ENCODE measurements around the gene IARS2.
"Not testable (repeated sequence)": the region's sequence is repeated elsewhere in the genome, so short reads cannot be mapped to it uniquely, and the experiment has no call there.

Gene IARS2

DNA sequence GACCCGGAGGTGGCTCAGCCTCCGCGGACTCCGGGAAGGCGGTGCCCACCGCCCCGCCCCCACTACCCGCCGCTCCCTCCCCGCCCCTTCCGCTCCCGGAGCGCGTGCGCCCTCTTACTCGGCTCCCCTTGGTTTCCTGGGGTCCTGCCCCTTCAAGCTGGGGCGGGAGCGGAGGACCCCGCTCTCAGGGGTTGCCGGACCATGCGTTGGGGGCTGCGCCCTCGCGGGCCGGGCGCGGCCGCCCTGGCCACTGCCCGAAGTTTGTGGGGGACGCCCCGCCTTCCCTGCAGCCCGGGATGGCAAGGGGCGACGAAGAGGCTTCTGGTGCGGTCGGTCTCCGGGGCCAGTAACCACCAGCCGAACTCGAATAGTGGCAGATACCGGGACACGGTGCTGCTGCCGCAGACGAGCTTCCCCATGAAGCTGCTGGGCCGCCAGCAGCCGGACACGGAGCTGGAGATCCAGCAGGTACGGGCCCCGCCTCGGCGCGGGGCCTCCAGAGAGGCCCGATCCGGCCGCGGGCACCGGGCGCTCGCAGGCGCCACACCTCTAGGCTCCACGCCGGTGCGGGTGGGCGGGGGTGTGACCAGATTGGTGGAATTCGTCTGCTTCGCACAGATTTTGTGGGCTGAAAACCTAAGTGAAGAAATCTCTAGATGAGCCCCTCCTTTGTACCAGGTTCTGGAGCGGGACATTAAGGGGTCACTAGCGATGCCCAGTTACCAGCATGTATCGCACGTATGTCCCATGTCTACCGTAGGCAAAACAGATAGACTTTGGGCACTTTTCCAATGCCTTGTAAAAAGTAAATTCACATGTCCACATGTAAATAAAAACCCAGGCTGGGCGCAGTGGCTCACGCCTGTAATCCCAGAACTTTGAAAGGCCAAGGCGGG is at the start of gene IARS2:
Gene IARS2 (plus strand): TSS at position 117 of the 896 bp plus-strand sequence. CDS start 85 bp downstream, at position 202.
- DNase-seq: peak; percentile 20 to 82

DNA sequence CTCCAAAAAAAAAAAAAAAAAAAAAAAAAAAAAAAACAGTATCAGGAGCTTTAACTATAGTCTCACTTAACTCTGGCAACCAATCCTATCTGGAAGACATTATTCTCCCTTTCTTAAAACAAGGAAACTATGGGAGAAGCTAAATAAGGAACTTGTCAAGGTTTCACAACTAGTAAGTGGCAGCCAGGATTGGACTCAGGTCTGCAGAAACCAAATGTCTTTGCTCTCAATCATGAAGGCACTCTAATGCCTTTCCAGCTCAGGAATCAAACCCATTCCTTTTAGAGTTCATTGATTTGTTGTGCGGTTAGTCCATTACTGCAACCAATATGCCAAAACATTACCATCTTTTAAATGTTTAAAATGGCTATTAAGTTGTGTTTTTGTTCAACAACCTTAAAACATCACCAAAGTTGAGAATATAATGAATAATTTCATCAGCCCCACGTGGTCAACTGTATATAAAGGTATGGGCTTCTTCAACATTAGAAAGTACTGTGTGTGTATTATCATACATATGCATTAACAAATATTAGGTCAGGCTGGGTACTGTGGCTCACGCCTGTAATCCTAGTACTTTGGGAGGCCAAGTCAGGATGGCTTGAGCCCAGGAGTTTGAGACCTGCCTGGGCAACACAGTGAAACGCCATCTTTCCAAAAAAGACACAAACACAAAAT is 49.1 kb upstream of the IARS2 start:
- no peak for DNase-seq

GRCh38 chr1:220045356-220046051 is 48.4 kb upstream of the IARS2 start:
- DNase-seq: no peak

DNA sequence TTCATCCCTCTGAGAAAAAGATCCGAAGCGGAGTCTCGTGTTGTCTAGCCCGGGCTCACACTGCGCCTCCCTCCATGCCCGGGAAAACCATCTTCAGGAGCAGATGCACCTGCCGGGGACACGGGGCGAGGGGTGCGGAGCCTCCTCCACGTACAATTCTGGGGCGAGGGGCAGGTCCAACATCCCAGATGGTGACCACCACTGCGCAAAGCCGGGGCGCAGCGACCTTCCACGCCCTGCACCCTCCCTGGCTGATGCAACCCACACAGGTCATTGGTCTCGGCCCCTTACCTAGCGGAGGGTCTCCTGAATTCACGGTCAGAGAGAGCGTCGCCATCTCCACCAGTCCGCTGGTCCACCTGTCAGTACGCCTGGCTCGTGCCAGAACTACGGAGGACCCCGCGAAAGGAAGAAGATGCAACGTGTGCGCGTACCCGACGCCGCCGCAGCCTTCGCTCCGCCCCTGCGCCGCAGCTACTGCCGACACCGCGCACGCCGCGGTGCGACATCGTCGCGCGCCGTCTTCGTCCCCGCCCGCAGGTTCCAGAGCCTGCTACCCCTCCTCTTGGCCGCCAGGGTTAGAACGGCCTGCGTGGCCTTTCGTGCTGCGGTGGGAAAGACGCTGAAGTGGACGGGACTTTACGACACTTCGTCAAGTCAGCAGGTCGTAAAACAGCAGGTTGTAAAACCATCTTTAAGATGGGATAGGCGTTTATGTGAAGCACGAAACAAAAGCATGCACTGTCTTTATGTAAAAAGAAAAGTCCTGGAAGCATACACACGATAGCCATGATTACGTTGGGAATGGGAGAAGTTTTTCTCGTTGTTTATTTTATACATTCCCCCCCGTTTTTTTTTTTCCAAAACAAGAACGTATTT is 47.6 kb upstream of the IARS2 start, which contains the start of gene EPRS1:
Gene EPRS1 (minus strand): TSS at position 454 of the 879 bp plus-strand sequence. CDS start 117 bp downstream, at position 337.
- peak; percentile 87 to 95 for DNase-seq

- no peak for DNase-seq
These were observed 37.6 kb upstream of the IARS2 start for GRCh38 chr1:220056374-220056773.

- no peak for DNase-seq
These were observed 33.1 kb upstream of the IARS2 start for GRCh38 chr1:220060876-220061275.

DNA sequence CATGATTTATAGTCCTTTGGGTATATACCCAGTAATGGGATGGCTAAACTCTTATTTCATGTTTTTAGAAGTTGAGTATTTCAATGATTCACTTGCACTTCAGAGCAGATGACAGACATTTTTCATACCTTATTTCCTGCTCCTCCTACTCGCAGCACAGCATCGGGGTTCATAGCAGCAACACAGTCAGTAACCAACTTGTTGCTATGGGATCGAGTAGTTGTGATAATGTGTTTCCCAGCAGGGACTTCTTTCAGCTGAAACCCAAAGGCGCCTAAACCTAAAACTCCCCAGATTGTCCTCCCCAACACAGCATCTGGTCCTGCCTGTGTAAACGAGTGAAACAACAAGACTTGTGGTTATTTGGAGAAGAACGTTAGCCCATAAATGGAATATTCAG is 31.3 kb upstream of the IARS2 start:
- DNase-seq: no peak

DNA sequence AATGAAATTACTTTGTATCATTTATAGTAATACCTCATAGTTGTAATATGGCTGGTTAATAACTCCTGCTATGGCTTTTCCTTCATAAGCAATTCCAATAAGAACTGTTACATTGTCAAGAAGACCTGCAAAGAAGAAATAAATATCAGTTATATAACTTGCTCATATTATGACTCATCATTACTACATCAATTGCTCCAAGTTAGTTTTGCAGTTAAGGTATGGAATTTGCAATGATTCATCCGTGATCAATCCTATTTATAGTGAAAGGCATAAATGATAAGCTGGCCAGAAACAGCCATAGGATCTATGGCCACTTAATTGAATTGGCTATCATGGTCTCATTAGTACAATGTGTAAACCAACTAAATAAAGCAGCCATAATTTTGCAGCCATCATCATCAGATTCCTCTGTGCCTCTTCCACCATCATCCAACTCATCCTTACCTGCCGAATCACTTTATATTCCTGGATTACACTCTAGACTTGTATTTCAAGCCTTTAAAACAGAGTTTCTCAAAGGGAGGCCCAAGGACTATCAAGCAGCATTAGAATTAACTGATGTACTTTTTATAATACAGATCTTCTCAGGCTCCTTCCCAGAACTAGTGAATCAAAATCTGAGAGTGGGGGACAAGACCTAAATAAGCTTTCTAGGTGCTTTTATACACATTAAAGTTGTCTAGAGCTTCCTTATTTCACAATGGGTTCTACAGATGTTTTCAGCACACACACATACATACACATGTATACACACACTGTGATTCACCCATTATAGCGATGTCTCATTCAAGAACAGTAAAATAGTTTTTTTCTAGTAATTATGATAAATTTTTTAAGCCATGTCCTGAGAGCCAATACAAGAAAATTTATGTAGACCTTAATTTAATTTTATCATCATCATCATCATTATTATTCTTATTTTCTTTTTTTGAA is 26.4 kb upstream of the IARS2 start:
- DNase-seq: no peak

GRCh38 chr1:220076861-220077762 is 16.8 kb upstream of the IARS2 start:
- DNase-seq: no peak

GRCh38 chr1:220077887-220078286 is 16.0 kb upstream of the IARS2 start:
- DNase-seq: no peak

DNA sequence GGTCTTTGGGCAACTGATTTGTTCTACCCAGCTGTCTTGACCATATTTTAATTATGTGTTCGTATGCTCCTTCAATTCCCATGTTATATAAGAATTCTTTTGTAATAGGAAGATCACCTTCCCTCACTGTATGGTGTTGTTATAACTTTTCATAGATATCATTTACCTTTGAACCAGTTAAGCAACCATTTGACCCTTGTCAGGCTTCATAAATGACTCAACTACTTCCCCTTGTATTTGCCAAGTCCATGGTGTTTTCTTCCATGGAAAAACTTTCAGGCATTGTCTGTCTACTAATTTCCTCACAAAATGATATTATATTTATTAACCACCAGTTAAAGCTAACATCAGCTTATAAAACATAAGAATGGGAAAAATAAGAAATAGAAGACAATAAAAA is 9.5 kb upstream of the IARS2 start:
- no peak for DNase-seq

DNA sequence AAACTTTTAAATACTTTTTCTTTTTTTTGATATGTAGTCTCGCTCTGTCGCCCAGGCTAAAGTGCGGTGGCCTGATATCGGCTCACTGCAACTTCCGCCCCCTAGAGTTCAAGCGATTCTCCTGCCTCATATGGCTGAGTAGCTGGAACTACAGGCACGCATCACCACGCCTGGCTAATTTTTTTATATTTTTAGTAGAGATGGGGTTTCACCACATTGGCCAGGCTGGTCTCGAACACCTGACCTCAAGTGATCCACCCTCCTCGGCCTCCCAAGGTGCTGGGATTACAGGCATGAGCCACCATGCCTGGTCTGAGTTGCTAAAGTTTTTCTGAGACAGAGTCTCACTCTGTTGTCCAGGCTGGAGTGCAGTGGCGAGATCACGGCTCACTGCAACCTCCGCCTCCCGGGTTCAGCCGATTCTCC is 7.7 kb upstream of the IARS2 start:
- not testable (repeated sequence) for DNase-seq

DNA sequence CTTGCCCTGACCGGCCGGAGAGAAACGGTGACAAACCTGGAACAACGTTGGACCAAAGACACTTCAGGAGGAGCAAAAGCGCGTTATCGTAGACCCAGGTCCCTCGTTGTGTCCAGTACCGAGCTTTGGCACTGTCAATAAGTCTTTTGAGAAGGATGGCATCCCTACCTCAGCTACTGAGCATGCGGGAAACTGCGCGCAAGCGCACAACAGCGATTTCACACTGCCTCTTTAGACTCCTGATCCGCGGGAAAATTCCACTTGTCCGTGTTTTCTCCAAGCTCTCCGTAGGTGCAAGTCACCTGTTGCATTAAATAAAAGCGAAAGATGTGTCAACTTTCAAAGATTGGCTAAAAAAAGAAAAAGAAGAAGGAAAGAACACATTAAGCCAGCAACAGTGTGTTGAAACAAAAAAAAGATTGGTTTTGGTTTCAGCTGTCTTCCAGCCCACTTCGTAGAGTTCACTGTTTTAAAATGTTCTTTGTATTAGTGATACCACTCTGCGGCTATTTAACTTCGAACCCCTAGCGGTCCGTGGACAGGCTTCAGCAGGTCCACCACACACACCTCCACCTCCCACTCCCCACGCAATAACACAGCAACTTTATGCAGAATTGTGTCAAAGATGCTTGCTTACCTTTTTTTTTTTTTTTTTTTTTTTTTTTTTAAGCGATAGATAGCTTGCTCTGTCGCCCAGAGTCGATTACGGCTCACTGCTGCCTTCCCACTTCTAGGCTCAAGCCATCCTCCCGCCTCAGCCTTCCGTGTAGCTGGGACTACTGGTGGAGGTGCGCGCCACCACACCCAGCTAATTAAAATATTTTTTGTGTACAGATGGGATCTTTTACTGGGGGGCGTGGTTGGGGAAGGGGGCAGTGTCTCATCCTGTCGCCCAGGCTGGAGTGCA is 4.0 kb upstream of the IARS2 start, which contains the start of gene BPNT1:
Gene BPNT1 (minus strand): TSS at position 139 of the 907 bp plus-strand sequence. CDS start 9,942 bp downstream, outside the sequence.
- DNase-seq: peak; percentile 89 to 97

DNA sequence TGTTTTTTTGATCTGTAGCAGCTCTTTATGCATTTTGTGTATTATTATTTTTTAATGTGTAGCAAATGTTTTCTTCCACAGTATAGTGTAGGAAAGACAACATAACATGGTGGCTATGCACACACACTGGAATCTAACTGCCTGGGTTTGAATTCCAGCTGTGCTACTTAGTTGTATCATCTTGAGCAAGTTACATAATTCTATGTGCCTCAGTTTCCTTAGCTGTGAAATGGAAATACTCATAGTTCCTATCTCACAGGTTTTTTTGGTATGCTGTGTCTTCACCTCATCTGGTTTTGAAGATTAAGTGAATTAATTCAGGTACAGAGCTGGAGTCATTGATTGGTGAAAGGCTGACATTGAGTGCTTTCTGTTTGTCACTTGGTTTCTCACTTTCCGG is 1.2 kb upstream of the IARS2 start:
- no peak for DNase-seq

DNA sequence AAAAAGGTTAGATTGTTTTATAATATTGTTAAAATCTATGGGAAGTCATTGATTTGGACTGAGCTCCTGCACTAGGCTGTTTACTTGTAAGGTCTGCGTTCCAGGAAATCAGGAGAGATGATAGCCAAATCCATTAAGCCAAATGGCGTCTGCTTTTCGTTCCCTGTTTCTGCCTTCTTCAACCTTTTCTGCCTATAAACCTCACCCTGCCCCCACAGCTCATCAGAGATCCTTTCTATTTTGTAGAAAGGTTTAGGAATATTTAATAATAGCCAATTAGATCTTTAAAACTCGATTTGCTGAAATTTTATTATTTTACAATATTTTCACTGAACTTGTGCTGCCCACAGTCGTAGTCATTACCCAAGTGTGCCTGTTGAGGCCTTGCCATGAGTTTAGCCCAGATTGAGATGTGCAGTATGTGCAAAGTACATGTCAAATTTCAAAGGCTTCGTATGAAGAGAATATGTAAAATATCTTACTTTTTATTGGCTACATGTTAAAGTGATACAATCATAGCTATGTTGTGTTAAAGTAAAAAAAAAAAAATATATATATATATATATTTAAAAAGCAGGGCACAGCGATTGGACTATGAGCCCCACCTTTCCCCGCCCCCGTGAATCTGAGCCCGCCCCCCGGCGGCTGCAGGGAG is 444 bp upstream of the IARS2 start:
- no peak for DNase-seq

GRCh38 chr1:220099826-220100225 is 5.9 kb downstream of the IARS2 start:
- no peak for DNase-seq

DNA sequence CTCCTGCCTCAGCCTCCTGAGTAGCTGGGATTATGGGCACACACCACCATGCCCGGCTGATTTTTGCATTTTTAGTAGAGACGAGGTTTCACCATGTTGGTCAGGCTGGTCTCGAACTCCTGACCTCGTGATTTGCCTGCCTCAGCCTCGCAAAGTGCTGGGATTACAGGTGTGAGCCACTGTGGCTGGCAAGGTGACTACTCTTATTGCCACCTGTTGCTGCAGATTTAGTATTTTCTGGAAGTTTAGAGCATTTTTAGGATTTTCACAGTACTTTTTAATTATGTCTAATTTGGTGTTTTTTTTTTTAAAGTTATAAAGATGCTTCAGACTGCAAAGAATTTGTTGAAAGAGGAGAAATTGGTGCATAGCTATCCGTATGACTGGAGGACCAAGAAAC is 16.5 kb downstream of the IARS2 start:
- DNase-seq: not testable (repeated sequence)

- DNase-seq: not testable (repeated sequence)
These were observed 18.7 kb downstream of the IARS2 start for GRCh38 chr1:220112600-220112999.
